Activated T-cell treated with anti-CD3 and anti-CD28 coated beads, Interleukin-2, amount 50 U/mL, for 4 hours (primary cell): ENCODE results near the gene HADHA. TPM values are rescaled to one million over a fixed set of nuclear protein-coding genes. Genes with fewer than 3 reads are reported as not detected.
"Not testable (repeated sequence)": the region's sequence is repeated elsewhere in the genome, so short reads cannot be mapped to it uniquely, and the experiment has no call there.

Experiments
- ATAC-seq, 2 donors: fragments of 200-7000 bp; cut with Tn5 transposase; one replicate each; pipeline ENCODE4 v1.10.0; 2021
- DNase-seq: peaks from one replicate; pipeline ENCODE4 v3.0.0-alpha.2; 2020
- H3K27me3 Mint-ChIP-seq: one replicate; pipeline ENCODE4 v1.8.0; 2021; ENCODE audit warnings: low read depth, mixed read lengths
- H3K36me3 Mint-ChIP-seq: one replicate; pipeline ENCODE4 v1.8.0; 2022; ENCODE audit warnings: mixed read lengths; ENCODE audit not compliant: insufficient read depth
- H3K4me1 Mint-ChIP-seq: one replicate; pipeline ENCODE4 v1.8.0; 2021; ENCODE audit warnings: low read depth, mixed read lengths
- H3K4me3 Mint-ChIP-seq: one replicate; pipeline ENCODE4 v1.8.0; 2021; ENCODE audit warnings: mild to moderate bottlenecking, moderate library complexity, mixed read lengths
- H3K9me3 Mint-ChIP-seq: one replicate; pipeline ENCODE4 v1.8.0; 2021; ENCODE audit warnings: mixed read lengths
- total RNA-seq, 3 donors: library from RNA; stranded (reverse); gene quantifications; one replicate each; pipeline ENCODE4 v1.2.1, GENCODE V29; 2021

The HADHA gene
- total RNA-seq, 3 donors from 2014 or later = 85.9 to 94.9 (median 87.7) TPM

DNA sequence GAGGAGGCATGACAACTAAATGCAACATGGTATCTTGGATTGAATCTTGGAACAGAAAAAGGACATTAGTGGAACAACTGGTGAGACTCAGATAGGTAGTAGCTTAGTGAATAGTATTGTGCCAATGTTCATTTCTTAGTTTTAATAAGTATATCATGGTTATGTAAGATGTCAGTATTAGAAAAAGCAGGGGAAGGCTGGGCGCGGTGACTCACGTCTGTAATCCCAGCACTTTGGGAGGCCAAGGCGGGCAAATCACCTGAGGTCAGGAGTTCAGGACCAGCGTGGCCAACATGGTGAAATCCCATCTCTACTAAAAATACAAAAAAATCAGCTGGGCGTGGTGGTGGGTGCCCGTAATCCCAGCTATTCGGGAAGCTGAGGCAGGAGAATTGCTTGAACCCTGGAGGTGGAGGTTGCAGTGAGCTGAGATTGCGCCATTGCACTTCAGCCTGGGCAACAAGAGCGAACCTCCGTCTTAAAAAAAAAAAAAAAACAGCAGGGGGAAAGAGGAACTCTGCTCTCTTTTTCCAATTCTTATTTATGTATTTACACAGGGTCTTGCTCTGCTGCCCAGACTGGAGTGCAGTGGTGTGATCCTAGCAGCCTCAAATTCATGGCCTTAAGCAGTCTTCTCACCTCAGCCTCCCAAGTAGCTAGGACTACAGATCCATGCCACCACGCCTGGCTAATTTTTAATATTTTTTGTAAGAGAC lies 24.4 kb upstream of the HADHA start:
- H3K9me3 Mint-ChIP-seq, H3K4me3 Mint-ChIP-seq, ATAC-seq, DNase-seq, H3K27me3 Mint-ChIP-seq, H3K4me1 Mint-ChIP-seq: not testable (repeated sequence)
- H3K36me3 Mint-ChIP-seq = peaks cover 20% of the 10 kb centered on the region

DNA sequence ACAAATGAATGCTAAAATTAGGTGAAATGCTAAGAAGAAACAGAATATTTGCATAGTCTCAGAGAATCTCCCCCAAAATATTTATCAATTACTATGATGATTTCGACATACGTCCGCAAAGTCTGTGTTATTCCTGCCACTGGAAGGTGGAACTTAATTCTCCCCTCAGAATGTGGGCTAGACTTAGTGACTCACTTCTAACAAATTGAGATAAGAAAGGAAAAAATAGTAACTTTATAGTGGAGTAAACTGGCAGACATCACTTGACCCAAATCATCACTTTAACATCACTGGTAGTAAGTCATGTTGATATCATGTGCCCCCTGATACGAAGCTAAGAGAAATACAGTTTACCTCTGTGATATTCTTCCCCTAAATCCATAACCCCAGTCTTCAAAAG lies 23.8 kb upstream of the HADHA start:
- ATAC-seq (no peak), DNase-seq (no peak)
- Mint-ChIP-seq H3K27me3 (no peaks in the 10 kb centered on the region), H3K4me1 (peaks cover 9% of the 10 kb centered on the region), H3K36me3 (peaks cover 17% of the 10 kb centered on the region), H3K4me3 (no peak overlapping the region), H3K9me3 (no peaks in the 10 kb centered on the region)

DNA sequence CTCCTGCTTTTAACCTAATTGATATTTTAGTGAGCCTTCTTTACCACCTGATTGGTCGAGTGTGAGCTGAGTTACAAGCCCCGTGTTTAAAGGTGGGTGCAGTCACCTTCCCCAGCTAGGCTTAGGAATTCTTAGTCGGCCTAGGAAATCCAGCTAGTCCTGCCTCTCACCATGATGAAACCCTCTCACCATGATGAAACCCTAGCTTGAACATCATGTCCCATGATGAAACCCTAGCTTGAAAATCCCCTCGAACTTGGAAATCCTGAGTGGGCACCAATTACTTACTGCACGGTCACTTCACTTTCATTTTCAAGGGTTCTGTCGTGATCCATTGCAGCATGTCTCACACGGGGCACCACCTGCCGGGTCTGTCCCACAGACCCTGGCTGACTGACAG lies 14.4 kb upstream of the HADHA start:
- not testable (repeated sequence) for ATAC-seq, H3K9me3 Mint-ChIP-seq

DNA sequence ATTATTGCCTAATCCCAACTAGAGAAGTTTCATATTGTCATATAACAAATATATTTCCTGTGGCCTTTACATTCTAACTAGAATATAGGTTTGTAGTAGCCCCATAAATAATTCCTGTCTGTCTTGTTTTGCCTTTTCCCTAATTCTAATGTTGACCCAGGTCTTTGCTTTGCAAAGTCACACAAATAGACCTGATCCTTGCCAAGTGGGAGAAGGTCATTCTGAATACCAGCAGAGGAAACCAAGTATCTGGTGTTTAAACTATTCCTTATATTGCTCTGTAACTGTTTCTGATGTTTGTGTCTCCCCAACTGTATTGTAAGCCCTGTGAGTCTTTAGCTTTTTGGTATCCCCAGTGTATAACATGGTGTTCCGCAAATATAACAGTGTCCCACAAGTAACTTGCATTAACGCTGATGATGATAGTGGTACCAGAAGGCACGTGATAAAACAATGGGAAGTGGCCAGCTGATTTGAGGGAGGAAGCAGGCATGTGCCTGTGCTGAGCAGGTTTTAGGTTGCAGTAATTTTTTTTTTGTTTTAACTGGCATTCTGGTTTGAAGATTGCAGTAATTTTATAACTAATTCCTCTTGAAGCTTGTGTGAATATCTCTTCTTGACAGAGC lies 11.4 kb upstream of the HADHA start:
- H3K4me3 Mint-ChIP-seq = no peak overlapping the region
- no peaks in the 10 kb centered on the region for H3K27me3 Mint-ChIP-seq
- peaks cover 13% of the 10 kb centered on the region for H3K4me1 Mint-ChIP-seq
- DNase-seq (no peak), ATAC-seq (no peak)
- H3K36me3 Mint-ChIP-seq = peaks cover 18% of the 10 kb centered on the region
- no peaks in the 10 kb centered on the region for H3K9me3 Mint-ChIP-seq

More for the DNA sequence above, 14.4 kb upstream of the HADHA start:
- not testable (repeated sequence) for H3K4me3 Mint-ChIP-seq, H3K4me1 Mint-ChIP-seq, DNase-seq, H3K27me3 Mint-ChIP-seq
- peaks cover 22% of the 10 kb centered on the region for H3K36me3 Mint-ChIP-seq

DNA sequence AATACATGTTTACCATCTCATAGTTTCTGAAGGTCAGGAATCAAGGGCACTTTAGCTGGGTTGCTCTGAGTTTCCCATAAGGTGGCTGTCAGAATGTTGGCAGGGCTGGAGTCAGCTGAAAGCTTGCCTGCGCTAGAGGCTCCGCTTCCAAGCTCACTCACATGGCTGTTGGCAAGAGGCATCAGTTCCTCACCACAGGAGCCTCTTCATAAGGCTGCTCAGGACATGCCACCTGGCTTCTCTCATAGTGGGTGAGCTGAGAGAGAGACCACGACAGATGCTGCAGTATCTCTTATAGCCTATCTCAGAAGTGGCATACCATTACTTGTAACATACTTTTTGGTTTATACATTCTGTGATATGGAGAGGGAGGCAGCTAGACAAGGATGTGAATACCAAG lies 7.5 kb upstream of the HADHA start:
- H3K4me3 Mint-ChIP-seq = no peak overlapping the region
- no peaks in the 10 kb centered on the region for H3K27me3 Mint-ChIP-seq
- H3K36me3 Mint-ChIP-seq = peaks cover 5% of the 10 kb centered on the region
- no peak for ATAC-seq
- H3K4me1 Mint-ChIP-seq = peaks cover 25% of the 10 kb centered on the region
- H3K9me3 Mint-ChIP-seq = no peaks in the 10 kb centered on the region
- DNase-seq = no peak

DNA sequence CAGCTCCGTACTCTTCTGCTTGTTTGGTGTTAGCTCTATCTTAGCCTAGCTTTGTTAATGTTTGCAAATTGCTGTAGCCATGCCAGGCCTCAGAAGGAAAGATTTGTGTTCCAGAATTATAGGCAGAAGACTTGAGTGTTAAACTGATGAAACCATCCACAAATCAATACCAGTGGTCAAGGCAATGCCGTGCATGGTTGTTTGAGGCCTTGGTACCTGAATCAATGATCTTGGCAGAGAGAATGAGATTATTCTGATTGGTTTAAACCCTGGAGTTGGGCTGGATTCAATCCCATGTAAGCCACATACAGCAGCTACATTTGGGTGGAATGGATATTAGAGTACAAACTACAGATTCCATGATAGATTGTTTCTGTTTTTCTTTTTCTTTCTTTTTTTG lies 5.2 kb upstream of the HADHA start:
- Mint-ChIP-seq H3K4me3 (no peak overlapping the region), H3K4me1 (peaks cover 44% of the 10 kb centered on the region), H3K9me3 (no peaks in the 10 kb centered on the region), H3K27me3 (no peaks in the 10 kb centered on the region), H3K36me3 (peaks cover 1% of the 10 kb centered on the region)
- ATAC-seq (no peak), DNase-seq (no peak)

DNA sequence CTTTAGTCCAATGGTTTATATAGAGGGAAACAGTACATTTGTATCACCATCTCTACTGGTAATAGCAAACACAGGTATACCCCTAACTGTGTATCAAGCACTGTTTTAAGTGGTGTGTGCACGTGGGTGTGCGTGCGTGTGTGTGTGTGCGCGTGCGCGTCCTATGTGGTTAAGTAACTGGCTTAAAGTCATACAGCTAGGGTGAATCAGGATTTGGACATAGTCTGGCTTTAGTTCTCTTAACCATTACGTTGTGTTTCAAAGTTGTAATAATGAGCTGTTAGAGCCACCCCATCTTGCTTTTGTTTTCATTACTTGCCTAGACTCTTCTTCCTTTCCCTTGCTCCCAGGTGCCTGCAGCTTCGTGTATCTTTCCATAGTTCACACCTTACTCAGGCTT lies 2.4 kb upstream of the HADHA start:
- no peak for ATAC-seq
- Mint-ChIP-seq H3K36me3 (no peaks in the 10 kb centered on the region), H3K9me3 (no peaks in the 10 kb centered on the region), H3K27me3 (no peaks in the 10 kb centered on the region), H3K4me1 (peaks cover 50% of the 10 kb centered on the region), H3K4me3 (peak overlapping the region; percentile 98)
- DNase-seq = no peak

DNA sequence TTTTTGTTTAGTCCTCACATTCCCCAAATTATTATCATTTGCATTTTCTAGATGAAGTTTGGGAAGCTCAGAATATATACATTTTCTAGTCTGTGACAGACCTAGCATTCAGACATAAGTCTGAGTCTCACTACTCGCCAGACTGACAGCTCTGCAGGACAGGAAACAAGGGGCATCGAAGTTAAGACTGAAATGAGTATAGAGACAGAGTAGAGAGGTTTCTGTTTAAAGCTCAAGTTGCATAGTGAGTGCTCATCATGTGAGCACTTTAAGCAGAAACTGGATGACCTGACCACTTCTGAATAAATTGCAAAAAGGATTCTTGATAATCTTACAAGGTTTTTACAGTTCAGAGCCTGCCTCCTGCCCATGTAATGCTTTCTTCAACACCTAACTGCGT lies 1.4 kb upstream of the HADHA start:
- peak in 1 of 2 donors; percentile 6 for ATAC-seq
- no peak for DNase-seq
- Mint-ChIP-seq H3K9me3 (no peaks in the 10 kb centered on the region), H3K36me3 (no peaks in the 10 kb centered on the region), H3K4me1 (peaks cover 51% of the 10 kb centered on the region), H3K27me3 (no peaks in the 10 kb centered on the region), H3K4me3 (peak overlapping the region; percentile 98)

DNA sequence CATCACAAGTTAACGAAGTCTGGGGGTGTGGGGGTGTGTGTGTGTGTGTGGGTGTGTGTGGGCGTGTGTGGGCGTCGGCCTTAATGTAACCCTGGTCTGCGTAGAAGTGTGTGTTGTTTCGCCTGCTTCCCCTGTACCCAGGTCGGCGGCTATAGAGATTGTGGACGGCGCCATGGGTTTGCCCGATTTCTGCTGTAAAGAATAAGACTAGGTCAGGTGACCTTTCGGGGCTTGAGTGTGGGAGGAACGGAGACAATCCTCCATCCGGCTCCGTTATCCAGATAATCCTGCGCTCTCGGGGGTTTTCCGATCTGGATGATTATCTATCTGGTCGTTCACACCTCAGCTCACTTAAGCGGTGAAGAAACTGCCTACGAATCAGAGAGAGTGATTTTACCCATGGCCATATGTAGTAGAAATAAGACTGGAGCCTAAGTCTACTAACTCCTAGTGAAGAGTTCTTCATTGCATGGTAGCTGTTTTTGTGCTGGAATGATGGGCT lies 850 bp upstream of the HADHA start:
- peak overlapping the region; percentile 98 for H3K4me3 Mint-ChIP-seq
- DNase-seq (peak; percentile 60), ATAC-seq (peak; percentile 17 to 19)
- peaks cover 54% of the 10 kb centered on the region for H3K4me1 Mint-ChIP-seq
- peaks cover under 1% of the 10 kb centered on the region for H3K36me3 Mint-ChIP-seq
- no peaks in the 10 kb centered on the region for H3K27me3 Mint-ChIP-seq
- H3K9me3 Mint-ChIP-seq = no peaks in the 10 kb centered on the region

DNA sequence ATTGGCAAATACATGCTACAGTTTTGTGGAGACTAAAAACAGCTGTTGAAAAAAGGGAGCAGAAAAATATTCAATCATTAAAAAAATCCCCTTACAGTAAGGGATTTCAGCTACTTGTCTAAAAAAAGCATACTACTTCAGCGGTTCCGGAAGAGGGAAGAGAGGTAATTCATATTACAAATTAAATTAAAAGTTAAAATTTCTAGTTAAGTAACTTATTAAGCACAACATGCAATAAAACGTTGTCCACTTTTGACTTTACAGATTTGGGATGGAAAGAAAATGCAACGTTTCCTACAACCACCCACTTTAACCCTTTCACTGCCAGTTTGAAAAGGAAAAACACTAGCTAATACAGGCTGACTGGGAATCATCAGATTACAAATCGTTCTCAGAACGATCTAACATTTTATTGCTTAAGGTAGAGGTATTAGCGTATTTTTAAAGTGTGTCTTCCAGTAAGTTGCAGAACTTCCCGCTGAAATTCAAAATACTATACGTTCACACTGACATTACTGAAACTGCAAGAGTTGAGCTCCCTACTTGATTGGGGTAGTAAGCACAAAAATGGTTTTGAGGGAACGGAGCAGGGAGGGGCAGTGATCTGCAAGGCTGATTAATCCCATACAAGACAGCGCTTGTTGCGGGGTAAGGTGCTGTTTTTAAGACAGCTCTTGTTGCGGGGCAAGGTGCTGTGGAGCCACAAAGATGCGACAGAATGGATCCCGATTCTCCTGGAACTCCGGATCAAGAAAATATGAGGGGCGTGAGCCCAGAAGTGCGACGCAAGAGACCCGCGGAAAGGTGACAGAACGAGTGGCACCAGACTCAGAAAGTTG lies 743 bp downstream of the HADHA start:
- Mint-ChIP-seq H3K27me3 (no peaks in the 10 kb centered on the region), H3K9me3 (no peaks in the 10 kb centered on the region), H3K4me3 (peak overlapping the region; percentile 98), H3K4me1 (peaks cover 60% of the 10 kb centered on the region), H3K36me3 (peaks cover 8% of the 10 kb centered on the region)
- peak in 1 of 2 donors; percentile 5 for ATAC-seq
- no peak for DNase-seq

DNA sequence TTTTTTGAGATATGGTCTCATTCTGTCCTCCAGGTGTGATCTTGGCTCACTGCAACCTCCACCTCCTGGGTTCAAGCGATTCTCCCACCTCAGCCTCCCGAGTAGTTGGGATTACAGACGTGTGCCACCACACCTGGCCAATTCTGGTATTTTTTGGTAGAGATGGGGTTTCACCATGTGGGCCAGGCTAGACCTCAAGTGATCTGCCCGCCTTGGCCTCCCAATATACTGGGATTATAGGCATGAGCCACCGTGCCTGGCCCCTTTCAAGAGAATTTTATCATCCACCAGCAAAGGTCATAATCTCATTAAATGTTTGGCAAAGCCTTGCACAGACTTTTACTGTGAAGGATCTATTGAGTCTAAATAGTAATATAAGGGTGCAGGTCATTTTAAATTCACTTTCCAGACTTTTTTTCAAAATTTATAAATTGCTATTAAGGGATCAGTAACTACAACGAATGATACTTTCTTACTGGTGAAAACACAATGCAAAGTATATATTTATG lies 2.5 kb downstream of the HADHA start:
- H3K9me3 Mint-ChIP-seq = no peaks in the 10 kb centered on the region
- DNase-seq (no peak), ATAC-seq (no peak)
- H3K4me3 Mint-ChIP-seq = peak overlapping the region; percentile 98
- peaks cover 55% of the 10 kb centered on the region for H3K4me1 Mint-ChIP-seq
- H3K27me3 Mint-ChIP-seq = no peaks in the 10 kb centered on the region
- H3K36me3 Mint-ChIP-seq = peaks cover 14% of the 10 kb centered on the region

DNA sequence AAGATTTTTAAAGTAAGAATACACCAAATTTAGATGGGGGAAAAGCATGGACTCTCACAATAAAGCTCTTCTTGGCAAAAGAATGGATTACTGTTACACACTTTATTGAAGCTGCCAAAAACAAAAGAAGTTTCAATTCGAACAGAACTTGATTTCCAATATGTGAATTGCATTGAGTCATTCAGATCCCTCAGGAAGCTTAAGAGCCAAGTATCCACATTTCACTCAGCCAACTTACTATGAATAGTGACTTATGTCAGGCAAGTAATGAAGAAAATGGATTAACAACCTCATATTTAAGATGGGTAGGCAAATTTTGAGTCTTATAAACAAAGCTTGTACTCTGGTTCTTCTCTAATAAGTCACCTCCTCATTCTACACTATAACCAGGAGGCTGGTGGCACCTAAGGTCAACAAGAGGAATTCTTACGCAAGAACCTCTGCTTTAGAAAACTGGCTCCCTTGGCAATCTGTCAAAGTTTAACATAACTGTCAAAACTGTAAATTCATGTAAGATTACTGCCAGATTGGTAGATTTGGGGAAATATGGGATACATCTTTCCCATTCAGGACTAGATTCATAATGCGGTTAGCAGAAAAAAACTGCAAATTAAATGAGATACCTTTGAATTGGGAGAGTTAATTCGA lies 6.0 kb downstream of the HADHA start:
- DNase-seq (no peak), ATAC-seq (no peak)
- Mint-ChIP-seq H3K4me3 (no peak overlapping the region), H3K27me3 (no peaks in the 10 kb centered on the region), H3K9me3 (no peaks in the 10 kb centered on the region), H3K36me3 (peaks cover 22% of the 10 kb centered on the region), H3K4me1 (peaks cover 34% of the 10 kb centered on the region)

DNA sequence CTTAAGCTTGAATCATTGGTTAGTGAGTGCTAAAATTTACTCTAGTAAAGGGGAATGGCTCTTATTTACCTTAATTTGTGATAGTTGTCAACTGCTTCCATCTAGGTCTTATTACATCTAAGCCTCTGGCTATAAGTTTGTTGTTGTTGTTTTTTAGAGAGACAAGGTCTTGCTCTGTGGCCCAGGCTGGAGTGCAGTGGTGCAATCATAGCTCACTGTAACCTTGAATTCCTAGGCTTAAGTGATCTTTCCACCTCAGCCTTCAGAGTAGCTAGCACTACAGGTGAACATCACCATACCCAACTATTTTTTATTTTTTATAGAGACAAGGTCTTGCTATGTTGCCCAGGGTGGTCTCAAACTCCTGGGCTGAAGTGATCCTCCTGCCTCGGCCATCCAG lies 6.6 kb downstream of the HADHA start:
- peaks cover 28% of the 10 kb centered on the region for H3K4me1 Mint-ChIP-seq

DNA sequence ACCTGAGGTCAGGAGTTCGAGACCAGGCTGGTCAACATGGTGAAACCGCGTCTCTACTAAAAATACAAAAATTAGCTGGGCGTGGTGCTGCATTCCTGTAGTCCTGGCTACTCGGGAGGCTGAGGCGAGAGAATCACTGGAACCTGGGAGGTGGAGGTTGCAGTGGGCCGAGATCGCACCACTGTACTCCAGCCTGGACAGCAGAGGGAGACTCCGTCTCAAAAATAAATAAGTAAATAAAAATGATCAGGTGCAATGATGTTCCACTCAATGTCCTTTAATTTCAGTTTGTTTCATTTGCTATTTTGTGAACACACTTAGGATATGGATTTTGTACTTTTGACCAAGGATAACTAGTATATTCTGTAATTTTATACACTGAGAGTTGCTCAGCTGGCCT lies 9.3 kb downstream of the HADHA start:
- ATAC-seq (no peak), DNase-seq (no peak)
- H3K9me3 Mint-ChIP-seq = no peaks in the 10 kb centered on the region
- no peak overlapping the region for H3K4me3 Mint-ChIP-seq
- H3K27me3 Mint-ChIP-seq = no peaks in the 10 kb centered on the region
- peaks cover 29% of the 10 kb centered on the region for H3K36me3 Mint-ChIP-seq
- peaks cover 7% of the 10 kb centered on the region for H3K4me1 Mint-ChIP-seq

More for the DNA sequence above, 6.6 kb downstream of the HADHA start:
- ATAC-seq (no peak), DNase-seq (no peak)
- H3K4me3 Mint-ChIP-seq = no peak overlapping the region
- no peaks in the 10 kb centered on the region for H3K27me3 Mint-ChIP-seq
- H3K9me3 Mint-ChIP-seq = no peaks in the 10 kb centered on the region
- H3K36me3 Mint-ChIP-seq = peaks cover 26% of the 10 kb centered on the region
